HepG2 (cell line): Measurements from ENCODE around the gene VCAN. TPM values are rescaled to one million over a fixed set of nuclear protein-coding genes. Genes with fewer than 3 reads are reported as not detected.

Experiments used
- ASH2L ChIP-seq: fragments of 300-600, 200-600 bp; sonication (generic); IDR thresholded peaks from 2 replicates; pipeline ENCODE4 v1.7.0; 2017; ENCODE audit warnings: low read depth, mild to moderate bottlenecking, moderate library complexity, mixed read lengths, low read length; ENCODE audit not compliant: insufficient read length
- CENPBD1 ChIP-seq: sonication (generic); formaldehyde crosslinking; IDR thresholded peaks from 2 replicates; pipeline ENCODE4 v1.8.0; 2022; ENCODE audit warnings: missing genetic modification reagents, low read depth, mild to moderate bottlenecking, borderline replicate concordance
- ETV6 ChIP-seq: sonication (generic); formaldehyde crosslinking; conservative IDR thresholded peaks from 2 replicates; pipeline ENCODE4 v1.4.0; 2020; ENCODE audit warnings: missing genetic modification reagents
- HES4 ChIP-seq: sonication (generic); formaldehyde crosslinking; IDR thresholded peaks from 2 replicates; pipeline ENCODE4 v1.9.0; 2021; ENCODE audit warnings: mild to moderate bottlenecking, missing genetic modification reagents, borderline replicate concordance
- MAFG ChIP-seq: sonication (generic); formaldehyde crosslinking; IDR thresholded peaks from 2 replicates; pipeline ENCODE4 v1.5.1; 2020; ENCODE audit warnings: mild to moderate bottlenecking, missing genetic modification reagents
- MAZ ChIP-seq, 2 experiments: sonication (generic) in 1 of 2; formaldehyde crosslinking in 1 of 2; IDR thresholded peaks; 2 replicates each; pipeline versions ENCODE4 v1.5.0 to v1.6.1; 2012 to 2020; ENCODE audit warnings: low read depth in 2 of 2, mild to moderate bottlenecking in 2 of 2, borderline replicate concordance in 1 of 2, improper control_type of control experiment in 1 of 2, low read length in 1 of 2, missing genetic modification reagents in 1 of 2, moderate library complexity in 1 of 2
- MYNN ChIP-seq: sonication (generic); formaldehyde crosslinking; IDR thresholded peaks from 2 replicates; pipeline ENCODE4 v1.4.0; 2020; ENCODE audit warnings: mild to moderate bottlenecking, low read depth, missing genetic modification reagents
- NRL ChIP-seq: sonication (generic); formaldehyde crosslinking; IDR thresholded peaks from 2 replicates; pipeline ENCODE4 v1.5.0; 2020; ENCODE audit warnings: missing genetic modification reagents, mild to moderate bottlenecking, moderate library complexity, borderline replicate concordance
- POGK ChIP-seq: sonication (generic); formaldehyde crosslinking; conservative IDR thresholded peaks from 2 replicates; pipeline ENCODE4 v1.8.0; 2022; ENCODE audit warnings: mild to moderate bottlenecking, moderate library complexity, missing genetic modification reagents
- SOX6 ChIP-seq, 2 experiments: fragments of 450-650 bp in 1 of 2; sonication (generic) in 1 of 2; formaldehyde crosslinking in 1 of 2; IDR thresholded peaks; 2 replicates each; pipeline versions ENCODE4 v1.4.0 to v1.6.1; 2017 to 2020; ENCODE audit warnings: antibody characterized with exemption in 1 of 2, mild to moderate bottlenecking in 1 of 2, missing genetic modification reagents in 1 of 2
- ZFP90 ChIP-seq: sonication (generic); formaldehyde crosslinking; IDR thresholded peaks from 2 replicates; pipeline ENCODE4 v1.8.0; 2022; ENCODE audit warnings: missing genetic modification reagents, mild to moderate bottlenecking, inconsistent platforms, borderline replicate concordance
- ZMYM3 ChIP-seq: sonication (generic); formaldehyde crosslinking; IDR thresholded peaks from 2 replicates; pipeline ENCODE4 v1.5.1; 2020; ENCODE audit warnings: mild to moderate bottlenecking, missing genetic modification reagents
- ZNF275 ChIP-seq: sonication (generic); formaldehyde crosslinking; IDR thresholded peaks from 2 replicates; pipeline ENCODE4 v1.8.0; 2022; ENCODE audit warnings: missing genetic modification reagents, mild to moderate bottlenecking, inconsistent platforms, borderline replicate concordance
- ZNF629 ChIP-seq: sonication (generic); formaldehyde crosslinking; conservative IDR thresholded peaks from 2 replicates; pipeline ENCODE4 v1.5.0; 2020; ENCODE audit warnings: missing genetic modification reagents
- ZNF652 ChIP-seq: IDR thresholded peaks from 2 replicates; pipeline ENCODE4 v1.6.1; 2016; ENCODE audit warnings: low read depth, borderline replicate concordance
- ZSCAN31 ChIP-seq: sonication (generic); formaldehyde crosslinking; IDR thresholded peaks from 2 replicates; pipeline ENCODE4 v1.5.0; 2020; ENCODE audit warnings: low read depth, mild to moderate bottlenecking, missing genetic modification reagents
- polyA plus RNA-seq, 8 experiments: library from polyadenylated mRNA; depleted of rRNA in 3 of 8; stranded (reverse) in 7 of 8; unstranded in 1 of 8; fragments of >200 nt; fragmentation: Illumina TruSeq in 4 of 8; extraction: Trizol in 4 of 8; gene quantifications; 2 replicates each; pipeline versions ENCODE4 v1.2.1 to v1.2.3, GENCODE V29; 2011 to 2016; ENCODE audit warnings: low read depth in 4 of 8, missing spikeins in 1 of 8, mixed read lengths in 1 of 8; ENCODE audit not compliant: insufficient read depth in 1 of 8
- total RNA-seq, 5 experiments: library from RNA; depleted of rRNA; stranded (reverse); fragments of >200 nt; fragmentation: Illumina TruSeq; extraction: Trizol; gene quantifications; 2 replicates each; pipeline ENCODE4 v1.2.3, GENCODE V29; 2016; ENCODE audit warnings: low read depth in 1 of 5
- TF ChIP-seq, protein P1 (sequence below): fragments of 450-650 bp; IDR thresholded peaks from 2 replicates; pipeline ENCODE4 v1.6.1; 2017
- TF ChIP-seq, protein P2 (sequence below): sonication (generic); formaldehyde crosslinking; IDR thresholded peaks from 2 replicates; pipeline ENCODE4 v1.5.0; 2020; ENCODE audit warnings: missing genetic modification reagents
- TF ChIP-seq, protein P3 (sequence below): IDR thresholded peaks from 2 replicates; pipeline ENCODE4 v1.6.1; 2012; ENCODE audit warnings: low read length, improper control_type of control experiment

The VCAN gene
- total and polyA plus RNA-seq, 2 of the 13 experiments (the other 11 are each of a cell fraction or from before 2014, with no cell fraction given), result 1.2 to 3.5 TPM

- no peak for TF ChIP-seq SOX6 (IDR thresholded peaks at IDR 0.05)
- TF ChIP-seq SOX6 (CRISPR knock-in tag; IDR thresholded peaks at IDR 0.05), result peak; percentile 90
- TF ChIP-seq, protein P1, sequence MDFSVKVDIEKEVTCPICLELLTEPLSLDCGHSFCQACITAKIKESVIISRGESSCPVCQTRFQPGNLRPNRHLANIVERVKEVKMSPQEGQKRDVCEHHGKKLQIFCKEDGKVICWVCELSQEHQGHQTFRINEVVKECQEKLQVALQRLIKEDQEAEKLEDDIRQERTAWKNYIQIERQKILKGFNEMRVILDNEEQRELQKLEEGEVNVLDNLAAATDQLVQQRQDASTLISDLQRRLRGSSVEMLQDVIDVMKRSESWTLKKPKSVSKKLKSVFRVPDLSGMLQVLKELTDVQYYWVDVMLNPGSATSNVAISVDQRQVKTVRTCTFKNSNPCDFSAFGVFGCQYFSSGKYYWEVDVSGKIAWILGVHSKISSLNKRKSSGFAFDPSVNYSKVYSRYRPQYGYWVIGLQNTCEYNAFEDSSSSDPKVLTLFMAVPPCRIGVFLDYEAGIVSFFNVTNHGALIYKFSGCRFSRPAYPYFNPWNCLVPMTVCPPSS, result no peak
- no peak for TF ChIP-seq ZFP90 (CRISPR knock-in tag)
- no peak for TF ChIP-seq ZSCAN31 (CRISPR knock-in tag)
- no peak for TF ChIP-seq ZNF652 (CRISPR knock-in tag)
- TF ChIP-seq MYNN, result no peak
- TF ChIP-seq POGK, result peak; percentile 65
- no peak for TF ChIP-seq NRL (CRISPR knock-in tag)
- no peak for TF ChIP-seq ETV6 (CRISPR knock-in tag)
- TF ChIP-seq HES4, result no peak
- TF ChIP-seq ZMYM3 (CRISPR knock-in tag), result no peak
- TF ChIP-seq, protein P2, sequence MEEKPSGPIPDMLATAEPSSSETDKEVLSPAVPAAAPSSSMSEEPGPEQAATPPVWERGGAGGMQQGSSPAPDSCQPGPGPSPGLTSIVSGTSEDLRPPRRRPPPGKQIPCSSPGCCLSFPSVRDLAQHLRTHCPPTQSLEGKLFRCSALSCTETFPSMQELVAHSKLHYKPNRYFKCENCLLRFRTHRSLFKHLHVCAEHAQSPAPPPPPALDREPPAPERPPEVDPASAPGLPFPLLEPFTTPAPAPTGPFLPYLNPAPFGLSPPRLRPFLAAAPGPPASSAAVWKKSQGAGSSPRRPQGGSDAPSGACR (CRISPR knock-in tag), result no peak
- no peak for TF ChIP-seq MAZ (IDR thresholded peaks at IDR 0.05; ENCODE audit: borderline replicate concordance, low read depth, low read length)
- no peak for TF ChIP-seq MAZ (CRISPR knock-in tag; IDR thresholded peaks at IDR 0.05; ENCODE audit: low read depth)
- TF ChIP-seq ZNF629 (CRISPR knock-in tag), result no peak
- TF ChIP-seq, protein P3, sequence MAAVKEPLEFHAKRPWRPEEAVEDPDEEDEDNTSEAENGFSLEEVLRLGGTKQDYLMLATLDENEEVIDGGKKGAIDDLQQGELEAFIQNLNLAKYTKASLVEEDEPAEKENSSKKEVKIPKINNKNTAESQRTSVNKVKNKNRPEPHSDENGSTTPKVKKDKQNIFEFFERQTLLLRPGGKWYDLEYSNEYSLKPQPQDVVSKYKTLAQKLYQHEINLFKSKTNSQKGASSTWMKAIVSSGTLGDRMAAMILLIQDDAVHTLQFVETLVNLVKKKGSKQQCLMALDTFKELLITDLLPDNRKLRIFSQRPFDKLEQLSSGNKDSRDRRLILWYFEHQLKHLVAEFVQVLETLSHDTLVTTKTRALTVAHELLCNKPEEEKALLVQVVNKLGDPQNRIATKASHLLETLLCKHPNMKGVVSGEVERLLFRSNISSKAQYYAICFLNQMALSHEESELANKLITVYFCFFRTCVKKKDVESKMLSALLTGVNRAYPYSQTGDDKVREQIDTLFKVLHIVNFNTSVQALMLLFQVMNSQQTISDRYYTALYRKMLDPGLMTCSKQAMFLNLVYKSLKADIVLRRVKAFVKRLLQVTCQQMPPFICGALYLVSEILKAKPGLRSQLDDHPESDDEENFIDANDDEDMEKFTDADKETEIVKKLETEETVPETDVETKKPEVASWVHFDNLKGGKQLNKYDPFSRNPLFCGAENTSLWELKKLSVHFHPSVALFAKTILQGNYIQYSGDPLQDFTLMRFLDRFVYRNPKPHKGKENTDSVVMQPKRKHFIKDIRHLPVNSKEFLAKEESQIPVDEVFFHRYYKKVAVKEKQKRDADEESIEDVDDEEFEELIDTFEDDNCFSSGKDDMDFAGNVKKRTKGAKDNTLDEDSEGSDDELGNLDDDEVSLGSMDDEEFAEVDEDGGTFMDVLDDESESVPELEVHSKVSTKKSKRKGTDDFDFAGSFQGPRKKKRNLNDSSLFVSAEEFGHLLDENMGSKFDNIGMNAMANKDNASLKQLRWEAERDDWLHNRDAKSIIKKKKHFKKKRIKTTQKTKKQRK, result no peak
- TF ChIP-seq CENPBD1, result no peak
- no peak for TF ChIP-seq MAFG
- TF ChIP-seq ASH2L, result peak; percentile 50
- TF ChIP-seq ZNF275, result no peak
Observed at GRCh38 chr5:83563631-83564030, 92.1 kb downstream of the VCAN start (continued).
